Measurements from ENCODE around the gene CCR1. TPM values are rescaled to one million over a fixed set of nuclear protein-coding genes. Genes with fewer than 3 reads are reported as not detected.

Gene CCR1
- total RNA-seq, 1 experiment from 2014 or later = 0.87 TPM

- intact Hi-C loops (cut with micrococcal nuclease; ENCODE audit: unreplicated experiment) = no loop called here
- no peak for TF ChIP-seq CTCF (IDR thresholded peaks at IDR 0.05; ENCODE audit: unreplicated experiment)
- H3K36me3 Mint-ChIP-seq (ENCODE audit: insufficient read depth, unreplicated experiment) = no peaks in the 10 kb centered on the region
- CTCF ChIA-PET = interaction anchor here (1.2 kb wide), 1 partner anchor 10 kb away, joined by 3 read pairs; no protein-coding TSS in a partner anchor
- no TSS peak for BruUV-seq (replicated peaks)
- H3K9me3 Mint-ChIP-seq (ENCODE audit: low read depth, unreplicated experiment) = peaks cover 2% of the 10 kb centered on the region
- H3K4me1 Mint-ChIP-seq (ENCODE audit: low read depth, unreplicated experiment) = no peaks in the 10 kb centered on the region
- H3K27ac Mint-ChIP-seq (ENCODE audit: unreplicated experiment) = no peak overlapping the region
- DNase-seq = no peak
- no peak overlapping the region for H3K4me3 Mint-ChIP-seq (ENCODE audit: low read depth, unreplicated experiment)
- H3K27me3 Mint-ChIP-seq (ENCODE audit: unreplicated experiment) = no peaks in the 10 kb centered on the region
Observed at GRCh38 chr3:46154311-46154710, 53.8 kb downstream of the CCR1 start.

Other genes starting within 250 kb of the CCR1 start
- 24.5 and 26.7 TPM in 2 replicates for gene FYCO1, start 212.5 kb downstream of the CCR1 start, total RNA-seq (2022)
- gene XCR1, start 180.8 kb downstream of the CCR1 start, total RNA-seq (2022) = not detected in 2 replicates
- 0.17 TPM in 1 of 2 replicates, not detected in the other for gene CCR3, start 34.1 kb upstream of the CCR1 start, total RNA-seq (2022)
- gene CCR2, start 145.8 kb upstream of the CCR1 start, total RNA-seq (2022) = not detected in 2 replicates
- not detected in 2 replicates for gene CCR5, start 162.6 kb upstream of the CCR1 start, total RNA-seq (2022)
- 0.54 TPM in 1 of 2 replicates, not detected in the other for gene CCRL2, start 198.9 kb upstream of the CCR1 start, total RNA-seq (2022)